ENCODE results near the gene AEBP1.

AEBP1 gene

DNA sequence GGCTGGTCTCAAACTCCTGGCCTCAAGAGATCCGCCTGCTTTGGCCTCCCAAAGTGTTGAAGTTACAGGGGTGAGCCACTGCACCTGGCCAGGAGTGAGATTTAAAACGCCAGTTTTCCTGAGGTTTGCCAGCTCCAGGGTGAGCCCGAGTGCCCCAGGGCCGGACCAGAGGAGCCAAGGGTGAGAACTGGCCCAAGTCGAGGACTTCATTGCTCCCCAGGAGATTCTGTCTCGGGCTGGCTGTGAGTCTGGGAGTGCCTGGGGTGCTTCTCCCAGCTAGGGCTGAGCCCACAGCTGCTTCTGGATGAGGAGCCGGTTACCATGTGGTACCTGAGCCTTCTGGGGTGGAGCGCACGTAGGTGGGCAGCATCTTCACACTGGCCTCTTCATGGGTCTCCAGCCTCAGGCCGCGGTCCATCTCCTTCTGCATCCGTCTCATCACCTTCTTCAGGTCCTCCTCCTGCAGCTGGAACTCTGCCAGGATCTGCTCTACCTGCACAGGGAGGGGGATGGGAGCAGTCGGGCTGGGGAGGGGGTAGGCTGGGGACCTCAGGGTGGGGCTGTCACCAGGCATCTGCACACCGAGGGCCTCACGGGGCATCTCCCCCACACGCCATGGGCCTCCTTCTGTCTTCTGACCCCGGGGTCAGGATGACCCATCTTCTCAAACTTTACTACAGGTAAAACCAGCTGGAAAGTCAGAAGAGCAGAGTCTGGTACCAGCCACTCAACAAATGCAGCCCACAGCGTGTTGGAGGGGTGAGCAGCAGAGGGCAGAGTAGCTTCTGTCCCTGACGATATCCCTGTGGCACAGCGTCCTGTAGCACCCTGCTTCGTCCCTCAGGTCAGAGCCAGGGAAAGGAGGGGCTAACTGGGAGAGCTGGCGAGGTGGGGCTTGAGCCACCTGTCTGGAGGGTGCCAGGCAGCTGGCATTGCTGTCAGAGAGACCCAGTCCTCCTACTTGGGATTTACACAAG is 49.1 kb downstream of the AEBP1 start:
- H3K9me3 ChIP-seq (ENCODE audit: control insufficient read depth, low read length): no peaks in the 10 kb centered on the region
- H3K36me3 ChIP-seq (ENCODE audit: control insufficient read depth in 1 of 2, insufficient read depth in 2 of 2, low read depth in 1 of 2, low read length in 2 of 2): no peaks in the 10 kb centered on the region
- H2AFZ ChIP-seq (ENCODE audit: low read depth, low read length): no peak overlapping the region
- no peak overlapping the region for H2BK12ac ChIP-seq (ENCODE audit: low read length in 2 of 2)
- H3K23ac ChIP-seq (ENCODE audit: low read length in 2 of 2): no peak overlapping the region
- peaks cover 13% of the 10 kb centered on the region for H3K4me1 ChIP-seq (ENCODE audit: control insufficient read depth, insufficient read depth, low read depth, low read length)
- H2BK120ac ChIP-seq (ENCODE audit: low read depth, low read length): no peak overlapping the region
- H3K4ac ChIP-seq (ENCODE audit: low read depth in 1 of 2, low read length in 2 of 2): no peak overlapping the region
- H3K14ac ChIP-seq (ENCODE audit: low read length in 2 of 2): no peak overlapping the region
- H3K9ac ChIP-seq (ENCODE audit: low read length): no peak overlapping the region
- H3K79me1 ChIP-seq (replicated peaks; ENCODE audit: low read length, poor library complexity, severe bottlenecking): no peaks in the 10 kb centered on the region
- no peak overlapping the region for H2BK15ac ChIP-seq (ENCODE audit: low read depth, poor library complexity, severe bottlenecking)
- no peak overlapping the region for H4K91ac ChIP-seq (ENCODE audit: low read length)
- H3K18ac ChIP-seq (ENCODE audit: low read depth in 1 of 2, low read length in 2 of 2): no peak overlapping the region
- no peak overlapping the region for H2AK5ac ChIP-seq (ENCODE audit: low read length, severe bottlenecking)
- no peak overlapping the region for H4K8ac ChIP-seq (ENCODE audit: low read length)
- H2BK5ac ChIP-seq (ENCODE audit: low read depth, low read length, poor library complexity, severe bottlenecking): no peak overlapping the region
- peaks cover 0 to 24% of the 10 kb centered on the region in 2 experiments for H3K27me3 ChIP-seq (ENCODE audit: control insufficient read depth in 1 of 2, insufficient read depth in 1 of 2, low read length in 2 of 2)
- H3K4me3 ChIP-seq (ENCODE audit: insufficient read depth in 1 of 2, low read depth in 1 of 2, low read length in 2 of 2): no peak overlapping the region
- WGBS: 79% methylated on average over 17 of the region's 22 CpGs
- no peak for DNase-seq
- no peak overlapping the region for H3K27ac ChIP-seq (ENCODE audit: low read length, poor library complexity, severe bottlenecking)
- no peak overlapping the region for H3K4me2 ChIP-seq (ENCODE audit: low read length, poor library complexity, severe bottlenecking)

GRCh38 chr7:44153948-44154335 is 49.8 kb downstream of the AEBP1 start:
- Histone ChIP-seq H2BK12ac (ENCODE audit: low read length in 2 of 2) (no peak overlapping the region), H4K91ac (ENCODE audit: low read length) (no peak overlapping the region)

GRCh38 chr7:44154703-44155102 is 50.6 kb downstream of the AEBP1 start:
- Histone ChIP-seq H3K9ac (ENCODE audit: low read length) (no peak overlapping the region), H3K36me3 (ENCODE audit: control insufficient read depth in 1 of 2, insufficient read depth in 2 of 2, low read depth in 1 of 2, low read length in 2 of 2) (no peaks in the 10 kb centered on the region), H3K4ac (ENCODE audit: low read depth in 1 of 2, low read length in 2 of 2) (no peak overlapping the region), H3K27ac (ENCODE audit: low read length, poor library complexity, severe bottlenecking) (no peak overlapping the region), H4K91ac (ENCODE audit: low read length) (no peak overlapping the region), H2BK120ac (ENCODE audit: low read depth, low read length) (no peak overlapping the region), H3K9me3 (ENCODE audit: control insufficient read depth, low read length) (no peaks in the 10 kb centered on the region), H2BK15ac (ENCODE audit: low read depth, poor library complexity, severe bottlenecking) (no peak overlapping the region), H3K27me3 (ENCODE audit: control insufficient read depth in 1 of 2, insufficient read depth in 1 of 2, low read length in 2 of 2) (peaks cover 0 to 24% of the 10 kb centered on the region in 2 experiments), H3K4me1 (ENCODE audit: control insufficient read depth, insufficient read depth, low read depth, low read length) (peaks cover 13% of the 10 kb centered on the region), H3K23ac (ENCODE audit: low read length in 2 of 2) (no peak overlapping the region), H3K14ac (ENCODE audit: low read length in 2 of 2) (no peak overlapping the region), H3K79me1 (replicated peaks; ENCODE audit: low read length, poor library complexity, severe bottlenecking) (no peaks in the 10 kb centered on the region), H4K8ac (ENCODE audit: low read length) (no peak overlapping the region), H3K18ac (ENCODE audit: low read depth in 1 of 2, low read length in 2 of 2) (no peak overlapping the region), H2BK5ac (ENCODE audit: low read depth, low read length, poor library complexity, severe bottlenecking) (no peak overlapping the region), H2BK12ac (ENCODE audit: low read length in 2 of 2) (no peak overlapping the region), H2AFZ (ENCODE audit: low read depth, low read length) (no peak overlapping the region), H2AK5ac (ENCODE audit: low read length, severe bottlenecking) (no peak overlapping the region), H3K4me2 (ENCODE audit: low read length, poor library complexity, severe bottlenecking) (no peak overlapping the region), H3K4me3 (ENCODE audit: insufficient read depth in 1 of 2, low read depth in 1 of 2, low read length in 2 of 2) (no peak overlapping the region)
- no peak for DNase-seq
- 63% methylated on average over 3 of the region's 3 CpGs for WGBS

More at GRCh38 chr7:44153948-44154335, 49.8 kb downstream of the AEBP1 start:
- WGBS: 88% methylated on average over 5 of the region's 5 CpGs
- no peak overlapping the region for H3K4ac ChIP-seq (ENCODE audit: low read depth in 1 of 2, low read length in 2 of 2)
- H2BK15ac ChIP-seq (ENCODE audit: low read depth, poor library complexity, severe bottlenecking): no peak overlapping the region
- H3K27me3 ChIP-seq (ENCODE audit: control insufficient read depth in 1 of 2, insufficient read depth in 1 of 2, low read length in 2 of 2): peaks cover 0 to 24% of the 10 kb centered on the region in 2 experiments
- H3K9ac ChIP-seq (ENCODE audit: low read length): no peak overlapping the region
- no peak overlapping the region for H2BK120ac ChIP-seq (ENCODE audit: low read depth, low read length)
- H4K8ac ChIP-seq (ENCODE audit: low read length): no peak overlapping the region
- no peaks in the 10 kb centered on the region for H3K9me3 ChIP-seq (ENCODE audit: control insufficient read depth, low read length)
- H2AFZ ChIP-seq (ENCODE audit: low read depth, low read length): no peak overlapping the region
- H3K4me2 ChIP-seq (ENCODE audit: low read length, poor library complexity, severe bottlenecking): no peak overlapping the region
- no peak overlapping the region for H3K23ac ChIP-seq (ENCODE audit: low read length in 2 of 2)
- no peak for DNase-seq
- no peak overlapping the region for H2AK5ac ChIP-seq (ENCODE audit: low read length, severe bottlenecking)
- H2BK5ac ChIP-seq (ENCODE audit: low read depth, low read length, poor library complexity, severe bottlenecking): no peak overlapping the region
- no peak overlapping the region for H3K4me3 ChIP-seq (ENCODE audit: insufficient read depth in 1 of 2, low read depth in 1 of 2, low read length in 2 of 2)
- H3K4me1 ChIP-seq (ENCODE audit: control insufficient read depth, insufficient read depth, low read depth, low read length): peaks cover 13% of the 10 kb centered on the region
- H3K36me3 ChIP-seq (ENCODE audit: control insufficient read depth in 1 of 2, insufficient read depth in 2 of 2, low read depth in 1 of 2, low read length in 2 of 2): no peaks in the 10 kb centered on the region
- H3K18ac ChIP-seq (ENCODE audit: low read depth in 1 of 2, low read length in 2 of 2): no peak overlapping the region
- H3K79me1 ChIP-seq (replicated peaks; ENCODE audit: low read length, poor library complexity, severe bottlenecking): no peaks in the 10 kb centered on the region
- H3K27ac ChIP-seq (ENCODE audit: low read length, poor library complexity, severe bottlenecking): no peak overlapping the region
- no peak overlapping the region for H3K14ac ChIP-seq (ENCODE audit: low read length in 2 of 2)

Data from mesenchymal stem cell (in vitro differentiated cells and primary cell).